ENCODE results near the gene RPL15.
"Not testable (repeated sequence)": the region's sequence is repeated elsewhere in the genome, so short reads cannot be mapped to it uniquely, and the experiment has no call there.

The RPL15 gene

GRCh38 chr3:23877329-23877980, 39.5 kb upstream of the RPL15 start:
- Histone ChIP-seq H3K27ac (ENCODE audit: low read length) (no peak overlapping the region), H3K9me3 (ENCODE audit: control insufficient read depth in 1 of 2, low read length in 2 of 2) (no peaks in the 10 kb centered on the region), H3K4me1 (ENCODE audit: control insufficient read depth in 1 of 2, insufficient read depth in 2 of 2, low read length in 2 of 2) (peaks cover 4 to 42% of the 10 kb centered on the region in 2 donors), H3K27me3 (ENCODE audit: low read depth, low read length) (no peaks in the 10 kb centered on the region), H3K36me3 (ENCODE audit: control insufficient read depth in 1 of 2, insufficient read depth in 2 of 2, low read length in 2 of 2) (peaks cover 0 to 3% of the 10 kb centered on the region in 2 donors), H3K4me3 (ENCODE audit: low read depth in 1 of 2, low read length in 2 of 2) (no peak overlapping the region)

- no peak overlapping the region for H3K27ac ChIP-seq (ENCODE audit: low read length)
- H3K4me3 ChIP-seq (ENCODE audit: low read depth in 1 of 2, low read length in 2 of 2): no peak overlapping the region
- no peaks in the 10 kb centered on the region for H3K27me3 ChIP-seq (ENCODE audit: low read depth, low read length)
- peaks cover 4 to 35% of the 10 kb centered on the region in 2 donors for H3K4me1 ChIP-seq (ENCODE audit: control insufficient read depth in 1 of 2, insufficient read depth in 2 of 2, low read length in 2 of 2)
- H3K9me3 ChIP-seq (ENCODE audit: control insufficient read depth in 1 of 2, low read length in 2 of 2): no peaks in the 10 kb centered on the region
- H3K36me3 ChIP-seq (ENCODE audit: control insufficient read depth in 1 of 2, insufficient read depth in 2 of 2, low read length in 2 of 2): peaks cover 0 to 3% of the 10 kb centered on the region in 2 donors
Observed at GRCh38 chr3:23879485-23879884, 37.4 kb upstream of the RPL15 start.

GRCh38 chr3:23880703-23881339, 36.1 kb upstream of the RPL15 start:
- H3K27ac ChIP-seq (ENCODE audit: low read length): no peak overlapping the region
- no peak overlapping the region for H3K4me3 ChIP-seq (ENCODE audit: low read depth in 1 of 2, low read length in 2 of 2)
- peaks cover 4 to 25% of the 10 kb centered on the region in 2 donors for H3K4me1 ChIP-seq (ENCODE audit: control insufficient read depth in 1 of 2, insufficient read depth in 2 of 2, low read length in 2 of 2)
- H3K9me3 ChIP-seq (ENCODE audit: control insufficient read depth in 1 of 2, low read length in 2 of 2): no peaks in the 10 kb centered on the region
- H3K27me3 ChIP-seq (ENCODE audit: low read depth, low read length): no peaks in the 10 kb centered on the region
- H3K36me3 ChIP-seq (ENCODE audit: control insufficient read depth in 1 of 2, insufficient read depth in 2 of 2, low read length in 2 of 2): peaks cover 0 to 3% of the 10 kb centered on the region in 2 donors

GRCh38 chr3:23881993-23882392, 34.9 kb upstream of the RPL15 start:
- not testable (repeated sequence) for H3K9me3 ChIP-seq (ENCODE audit: control insufficient read depth in 1 of 2, low read length in 2 of 2); H3K4me3 ChIP-seq (ENCODE audit: low read depth in 1 of 2, low read length in 2 of 2)
- peaks cover 1 to 21% of the 10 kb centered on the region in 2 donors for H3K4me1 ChIP-seq (ENCODE audit: control insufficient read depth in 1 of 2, insufficient read depth in 2 of 2, low read length in 2 of 2)

GRCh38 chr3:23882487-23882918, 34.4 kb upstream of the RPL15 start:
- no peak overlapping the region for H3K4me3 ChIP-seq (ENCODE audit: low read depth in 1 of 2, low read length in 2 of 2)
- no peaks in the 10 kb centered on the region for H3K27me3 ChIP-seq (ENCODE audit: low read depth, low read length)
- H3K4me1 ChIP-seq (ENCODE audit: control insufficient read depth in 1 of 2, insufficient read depth in 2 of 2, low read length in 2 of 2): peaks cover 0 to 16% of the 10 kb centered on the region in 2 donors
- H3K36me3 ChIP-seq (ENCODE audit: control insufficient read depth in 1 of 2, insufficient read depth in 2 of 2, low read length in 2 of 2): peaks cover 0 to 3% of the 10 kb centered on the region in 2 donors
- H3K27ac ChIP-seq (ENCODE audit: low read length): no peak overlapping the region
- H3K9me3 ChIP-seq (ENCODE audit: control insufficient read depth in 1 of 2, low read length in 2 of 2): no peaks in the 10 kb centered on the region

More at GRCh38 chr3:23881993-23882392, 34.9 kb upstream of the RPL15 start:
- not testable (repeated sequence) for H3K27ac ChIP-seq (ENCODE audit: low read length); H3K36me3 ChIP-seq (ENCODE audit: control insufficient read depth in 1 of 2, insufficient read depth in 2 of 2, low read length in 2 of 2); H3K27me3 ChIP-seq (ENCODE audit: low read depth, low read length)

- peaks cover 5 to 10% of the 10 kb centered on the region in 2 donors for H3K4me1 ChIP-seq (ENCODE audit: control insufficient read depth in 1 of 2, insufficient read depth in 2 of 2, low read length in 2 of 2)
- H3K4me3 ChIP-seq (ENCODE audit: low read depth in 1 of 2, low read length in 2 of 2): no peak overlapping the region
- peaks cover 0 to 3% of the 10 kb centered on the region in 2 donors for H3K36me3 ChIP-seq (ENCODE audit: control insufficient read depth in 1 of 2, insufficient read depth in 2 of 2, low read length in 2 of 2)
- no peak overlapping the region for H3K27ac ChIP-seq (ENCODE audit: low read length)
- H3K9me3 ChIP-seq (ENCODE audit: control insufficient read depth in 1 of 2, low read length in 2 of 2): no peaks in the 10 kb centered on the region
- no peaks in the 10 kb centered on the region for H3K27me3 ChIP-seq (ENCODE audit: low read depth, low read length)
Observed at GRCh38 chr3:23884481-23884880, 32.5 kb upstream of the RPL15 start.

- H3K27me3 ChIP-seq (ENCODE audit: low read depth, low read length): no peaks in the 10 kb centered on the region
- no peaks in the 10 kb centered on the region for H3K9me3 ChIP-seq (ENCODE audit: control insufficient read depth in 1 of 2, low read length in 2 of 2)
- no peak overlapping the region for H3K4me3 ChIP-seq (ENCODE audit: low read depth in 1 of 2, low read length in 2 of 2)
- peaks cover 4 to 7% of the 10 kb centered on the region in 2 donors for H3K36me3 ChIP-seq (ENCODE audit: control insufficient read depth in 1 of 2, insufficient read depth in 2 of 2, low read length in 2 of 2)
- no peak overlapping the region for H3K27ac ChIP-seq (ENCODE audit: low read length)
- H3K4me1 ChIP-seq (ENCODE audit: control insufficient read depth in 1 of 2, insufficient read depth in 2 of 2, low read length in 2 of 2): peaks cover 5 to 10% of the 10 kb centered on the region in 2 donors
Observed at GRCh38 chr3:23885210-23885609, 31.7 kb upstream of the RPL15 start.

- H3K27me3 ChIP-seq (ENCODE audit: low read depth, low read length): no peaks in the 10 kb centered on the region
- no peak overlapping the region for H3K27ac ChIP-seq (ENCODE audit: low read length)
- H3K4me3 ChIP-seq (ENCODE audit: low read depth in 1 of 2, low read length in 2 of 2): no peak overlapping the region
- H3K36me3 ChIP-seq (ENCODE audit: control insufficient read depth in 1 of 2, insufficient read depth in 2 of 2, low read length in 2 of 2): peaks cover 7 to 9% of the 10 kb centered on the region in 2 donors
- no peaks in the 10 kb centered on the region for H3K9me3 ChIP-seq (ENCODE audit: control insufficient read depth in 1 of 2, low read length in 2 of 2)
- peaks cover 0 to 5% of the 10 kb centered on the region in 2 donors for H3K4me1 ChIP-seq (ENCODE audit: control insufficient read depth in 1 of 2, insufficient read depth in 2 of 2, low read length in 2 of 2)
Observed at GRCh38 chr3:23886311-23886710, 30.6 kb upstream of the RPL15 start.

GRCh38 chr3:23888617-23889228, 28.2 kb upstream of the RPL15 start:
- Histone ChIP-seq H3K4me1 (ENCODE audit: control insufficient read depth in 1 of 2, insufficient read depth in 2 of 2, low read length in 2 of 2) (peaks cover 0 to 5% of the 10 kb centered on the region in 2 donors), H3K9me3 (ENCODE audit: control insufficient read depth in 1 of 2, low read length in 2 of 2) (no peaks in the 10 kb centered on the region), H3K36me3 (ENCODE audit: control insufficient read depth in 1 of 2, insufficient read depth in 2 of 2, low read length in 2 of 2) (peaks cover 6 to 7% of the 10 kb centered on the region in 2 donors), H3K27me3 (ENCODE audit: low read depth, low read length) (no peaks in the 10 kb centered on the region), H3K4me3 (ENCODE audit: low read depth in 1 of 2, low read length in 2 of 2) (no peak overlapping the region), H3K27ac (ENCODE audit: low read length) (no peak overlapping the region)

GRCh38 chr3:23889386-23889785, 27.5 kb upstream of the RPL15 start:
- H3K36me3 ChIP-seq (ENCODE audit: control insufficient read depth in 1 of 2, insufficient read depth in 2 of 2, low read length in 2 of 2): peaks cover 6 to 7% of the 10 kb centered on the region in 2 donors
- H3K4me3 ChIP-seq (ENCODE audit: low read depth in 1 of 2, low read length in 2 of 2): no peak overlapping the region
- H3K9me3 ChIP-seq (ENCODE audit: control insufficient read depth in 1 of 2, low read length in 2 of 2): no peaks in the 10 kb centered on the region
- no peak overlapping the region for H3K27ac ChIP-seq (ENCODE audit: low read length)
- peaks cover 0 to 5% of the 10 kb centered on the region in 2 donors for H3K4me1 ChIP-seq (ENCODE audit: control insufficient read depth in 1 of 2, insufficient read depth in 2 of 2, low read length in 2 of 2)
- H3K27me3 ChIP-seq (ENCODE audit: low read depth, low read length): no peaks in the 10 kb centered on the region

- Histone ChIP-seq H3K27me3 (ENCODE audit: low read depth, low read length) (no peaks in the 10 kb centered on the region), H3K9me3 (ENCODE audit: control insufficient read depth in 1 of 2, low read length in 2 of 2) (no peaks in the 10 kb centered on the region), H3K27ac (ENCODE audit: low read length) (no peak overlapping the region), H3K4me3 (ENCODE audit: low read depth in 1 of 2, low read length in 2 of 2) (no peak overlapping the region), H3K36me3 (ENCODE audit: control insufficient read depth in 1 of 2, insufficient read depth in 2 of 2, low read length in 2 of 2) (peaks cover 7 to 11% of the 10 kb centered on the region in 2 donors), H3K4me1 (ENCODE audit: control insufficient read depth in 1 of 2, insufficient read depth in 2 of 2, low read length in 2 of 2) (peaks cover 0 to 5% of the 10 kb centered on the region in 2 donors)
Observed at GRCh38 chr3:23889950-23890349, 27.0 kb upstream of the RPL15 start.
